Liver (tissue), 9 donors: ENCODE data around the gene LPP. TPM values are rescaled to one million over a fixed set of nuclear protein-coding genes. Genes with fewer than 3 reads are reported as not detected.

Experiments
- DNase-seq: peaks from one replicate; pipeline ENCODE4 v3.0.0-alpha.2; 2017; ENCODE audit warnings: low spot score
- H3K27ac ChIP-seq, 2 donors: one replicate each; pipeline ENCODE4 v1.7.0; 2013; ENCODE audit warnings: inconsistent platforms in 2 of 2, low read length in 2 of 2, control low read depth in 1 of 2, low read depth in 1 of 2, mild to moderate bottlenecking in 1 of 2
- H3K27me3 ChIP-seq, 4 donors: one replicate each; pipeline versions ENCODE4 v1.6.1 to v1.7.0; 2013; ENCODE audit warnings: low read length in 3 of 4, inconsistent platforms in 1 of 4, mild to moderate bottlenecking in 1 of 4, moderate library complexity in 1 of 4; ENCODE audit not compliant: control insufficient read depth in 4 of 4, insufficient read depth in 4 of 4
- H3K36me3 ChIP-seq, 4 donors: one replicate each; pipeline versions ENCODE4 v1.6.1 to v1.7.0; 2013; ENCODE audit warnings: low read length in 3 of 4, mild to moderate bottlenecking in 3 of 4, low read depth in 1 of 4, moderate library complexity in 1 of 4; ENCODE audit not compliant: control insufficient read depth in 4 of 4, insufficient read depth in 3 of 4
- H3K4me1 ChIP-seq, 4 donors: one replicate each; pipeline versions ENCODE4 v1.6.1 to v1.7.0; 2013; ENCODE audit warnings: low read length in 3 of 4, mild to moderate bottlenecking in 3 of 4, moderate library complexity in 1 of 4; ENCODE audit not compliant: control insufficient read depth in 4 of 4, insufficient read depth in 4 of 4
- H3K4me3 ChIP-seq, 3 donors: one replicate each; pipeline versions ENCODE4 v1.6.1 to v1.7.0; 2013; ENCODE audit warnings: low read length in 3 of 3, control low read depth in 1 of 3, low read depth in 1 of 3, mild to moderate bottlenecking in 1 of 3
- H3K9ac ChIP-seq, 2 donors: one replicate each; pipeline ENCODE4 v1.7.0; 2013; ENCODE audit warnings: low read length in 2 of 2, mild to moderate bottlenecking in 2 of 2, moderate library complexity in 2 of 2, control low read depth in 1 of 2, low read depth in 1 of 2
- H3K9me3 ChIP-seq, 4 donors: one replicate each; pipeline versions ENCODE4 v1.6.1 to v1.7.0; 2013; ENCODE audit warnings: low read length in 3 of 4; ENCODE audit not compliant: control insufficient read depth in 4 of 4
- EGR1 ChIP-seq, 2 donors: IDR thresholded peaks; 2 replicates each; pipeline ENCODE4 v1.6.1; 2016 to 2018; ENCODE audit warnings: antibody characterized with exemption in 2 of 2, low read depth in 2 of 2
- FOXA1 ChIP-seq: IDR thresholded peaks from 2 replicates; pipeline ENCODE4 v1.6.1; 2016; ENCODE audit warnings: antibody characterized with exemption
- FOXA2 ChIP-seq: IDR thresholded peaks from 2 replicates; pipeline ENCODE4 v1.6.1; 2016; ENCODE audit warnings: antibody characterized with exemption
- GABPA ChIP-seq, 2 donors: IDR thresholded peaks in 1 of 2; conservative IDR thresholded peaks in 1 of 2; 2 replicates each; pipeline ENCODE4 v1.6.1; 2016; ENCODE audit warnings: antibody characterized with exemption in 2 of 2, mild to moderate bottlenecking in 1 of 2, moderate library complexity in 1 of 2
- HNF4A ChIP-seq, 2 donors: conservative IDR thresholded peaks; 2 replicates each; pipeline ENCODE4 v1.6.1; 2016; ENCODE audit warnings: antibody characterized with exemption in 2 of 2, mild to moderate bottlenecking in 2 of 2
- HNF4G ChIP-seq: IDR thresholded peaks from 2 replicates; pipeline ENCODE4 v1.6.1; 2016; ENCODE audit warnings: antibody characterized with exemption
- NR2F2 ChIP-seq: IDR thresholded peaks from 2 replicates; pipeline ENCODE4 v1.6.1; 2016; ENCODE audit warnings: antibody characterized with exemption
- RAD21 ChIP-seq, 2 donors: IDR thresholded peaks; 2 replicates each; pipeline ENCODE4 v1.6.1; 2016; ENCODE audit warnings: antibody characterized with exemption in 2 of 2, mild to moderate bottlenecking in 2 of 2
- RXRA ChIP-seq, 2 donors: IDR thresholded peaks; 2 replicates each; pipeline ENCODE4 v1.6.1; 2017 to 2018; ENCODE audit warnings: antibody characterized with exemption in 2 of 2, mild to moderate bottlenecking in 1 of 2
- SP1 ChIP-seq: IDR thresholded peaks from 2 replicates; pipeline ENCODE4 v1.6.1; 2018; ENCODE audit warnings: antibody characterized with exemption, mild to moderate bottlenecking
- TAF1 ChIP-seq: conservative IDR thresholded peaks from 2 replicates; pipeline ENCODE4 v1.6.1; 2016; ENCODE audit warnings: antibody characterized with exemption, mild to moderate bottlenecking
- YY1 ChIP-seq: IDR thresholded peaks from 2 replicates; pipeline ENCODE4 v1.6.1; 2016; ENCODE audit warnings: antibody characterized with exemption, mild to moderate bottlenecking
- WGBS: extraction: QIAGEN DNeasy Blood & Tissue Kit; methylation state at CpG from one replicate; pipeline ENCODE4 v1.1.7; 2013; 5-methylcytosine and 5-hydroxymethylcytosine counted together
- polyA plus RNA-seq, 2 donors: library from polyadenylated mRNA; stranded (reverse) in 1 of 2; unstranded in 1 of 2; fragments of 200-250 nt in 1 of 2; fragments of >200 nt in 1 of 2; fragmentation: Nextera tagmentation in 1 of 2; extraction: Ambion mirVana in 1 of 2; gene quantifications; one replicate each; pipeline versions ENCODE4 v1.2.1 to v1.2.3, GENCODE V29; 2013 to 2015
- total RNA-seq, 2 donors: library from RNA; depleted of rRNA; stranded (reverse); fragments of >200 nt; gene quantifications; one replicate each; pipeline ENCODE4 v1.2.3, GENCODE V29; 2014
- TF ChIP-seq, protein P1 (sequence below): IDR thresholded peaks from 2 replicates; pipeline ENCODE4 v1.6.1; 2016; ENCODE audit warnings: antibody characterized with exemption
- TF ChIP-seq, protein P2 (sequence below): IDR thresholded peaks from 2 replicates; pipeline ENCODE4 v1.6.1; 2016; ENCODE audit warnings: antibody characterized with exemption, mild to moderate bottlenecking
- TF ChIP-seq, protein P3 (sequence below): IDR thresholded peaks from 2 replicates; pipeline ENCODE4 v1.6.1; 2016; ENCODE audit warnings: antibody characterized with exemption
- TF ChIP-seq, protein P4 (sequence below): IDR thresholded peaks from 2 replicates; pipeline ENCODE4 v1.6.1; 2016; ENCODE audit warnings: antibody characterized with exemption
- TF ChIP-seq, protein P5 (sequence below): fragments of 150-350 bp; IDR thresholded peaks from 2 replicates; pipeline ENCODE4 v1.5.1; 2017; ENCODE audit warnings: improper control_type of control experiment, low read depth, low read length; ENCODE audit not compliant: missing input control
- donor health status: healthy.
- donor health status: healthy.
- donor health status: healthy.
- donor health status: healthy.
- donor health status: healthy.

Gene LPP
- total and polyA plus RNA-seq, 4 donors, result 3.3 to 53.7 (median 28.2) TPM

DNA sequence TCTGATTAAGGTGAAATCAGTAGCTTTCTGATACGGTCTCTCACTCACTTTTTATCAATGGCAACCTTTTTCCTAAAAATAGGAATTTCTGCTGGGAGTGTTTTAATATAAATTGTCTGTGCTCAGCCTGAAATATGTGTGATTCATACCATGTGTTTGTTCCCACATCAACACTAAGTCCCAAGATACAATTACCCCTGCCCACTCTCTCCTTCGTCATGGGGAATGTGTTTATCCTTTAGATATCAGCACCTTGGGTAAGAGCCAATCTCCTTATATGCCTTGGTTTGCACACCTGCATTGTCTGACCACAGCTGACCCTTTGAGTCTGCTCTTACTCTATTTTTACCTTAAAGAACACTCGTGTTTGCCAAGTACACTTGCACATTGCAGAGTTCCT is 356.4 kb downstream of the LPP start:
- Histone ChIP-seq H3K27ac (no peak overlapping the region), H3K9ac (no peak overlapping the region), H3K36me3 (peaks cover 0 to 3% (median 0%) of the 10 kb centered on the region in 4 donors), H3K27me3 (no peaks in the 10 kb centered on the region), H3K4me3 (no peak overlapping the region), H3K9me3 (no peaks in the 10 kb centered on the region), H3K4me1 (peaks cover 4 to 16% (median 11%) of the 10 kb centered on the region in 4 donors)
- WGBS, result 89% methylated on average over 3 of the region's 3 CpGs
- no peak for DNase-seq
- TF ChIP-seq GABPA (IDR thresholded peaks at IDR 0.05 in 1 of 2, conservative IDR thresholded peaks at IDR 0.05 in 1 of 2), result no peak
- no peak for TF ChIP-seq RAD21 (IDR thresholded peaks at IDR 0.05)
- TF ChIP-seq, protein P1, sequence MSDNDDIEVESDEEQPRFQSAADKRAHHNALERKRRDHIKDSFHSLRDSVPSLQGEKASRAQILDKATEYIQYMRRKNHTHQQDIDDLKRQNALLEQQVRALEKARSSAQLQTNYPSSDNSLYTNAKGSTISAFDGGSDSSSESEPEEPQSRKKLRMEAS, result no peak
- no peak for TF ChIP-seq TAF1
- TF ChIP-seq YY1, result no peak
- TF ChIP-seq, protein P2, sequence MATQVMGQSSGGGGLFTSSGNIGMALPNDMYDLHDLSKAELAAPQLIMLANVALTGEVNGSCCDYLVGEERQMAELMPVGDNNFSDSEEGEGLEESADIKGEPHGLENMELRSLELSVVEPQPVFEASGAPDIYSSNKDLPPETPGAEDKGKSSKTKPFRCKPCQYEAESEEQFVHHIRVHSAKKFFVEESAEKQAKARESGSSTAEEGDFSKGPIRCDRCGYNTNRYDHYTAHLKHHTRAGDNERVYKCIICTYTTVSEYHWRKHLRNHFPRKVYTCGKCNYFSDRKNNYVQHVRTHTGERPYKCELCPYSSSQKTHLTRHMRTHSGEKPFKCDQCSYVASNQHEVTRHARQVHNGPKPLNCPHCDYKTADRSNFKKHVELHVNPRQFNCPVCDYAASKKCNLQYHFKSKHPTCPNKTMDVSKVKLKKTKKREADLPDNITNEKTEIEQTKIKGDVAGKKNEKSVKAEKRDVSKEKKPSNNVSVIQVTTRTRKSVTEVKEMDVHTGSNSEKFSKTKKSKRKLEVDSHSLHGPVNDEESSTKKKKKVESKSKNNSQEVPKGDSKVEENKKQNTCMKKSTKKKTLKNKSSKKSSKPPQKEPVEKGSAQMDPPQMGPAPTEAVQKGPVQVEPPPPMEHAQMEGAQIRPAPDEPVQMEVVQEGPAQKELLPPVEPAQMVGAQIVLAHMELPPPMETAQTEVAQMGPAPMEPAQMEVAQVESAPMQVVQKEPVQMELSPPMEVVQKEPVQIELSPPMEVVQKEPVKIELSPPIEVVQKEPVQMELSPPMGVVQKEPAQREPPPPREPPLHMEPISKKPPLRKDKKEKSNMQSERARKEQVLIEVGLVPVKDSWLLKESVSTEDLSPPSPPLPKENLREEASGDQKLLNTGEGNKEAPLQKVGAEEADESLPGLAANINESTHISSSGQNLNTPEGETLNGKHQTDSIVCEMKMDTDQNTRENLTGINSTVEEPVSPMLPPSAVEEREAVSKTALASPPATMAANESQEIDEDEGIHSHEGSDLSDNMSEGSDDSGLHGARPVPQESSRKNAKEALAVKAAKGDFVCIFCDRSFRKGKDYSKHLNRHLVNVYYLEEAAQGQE, result no peak
- TF ChIP-seq SP1, result no peak
- TF ChIP-seq, protein P3, sequence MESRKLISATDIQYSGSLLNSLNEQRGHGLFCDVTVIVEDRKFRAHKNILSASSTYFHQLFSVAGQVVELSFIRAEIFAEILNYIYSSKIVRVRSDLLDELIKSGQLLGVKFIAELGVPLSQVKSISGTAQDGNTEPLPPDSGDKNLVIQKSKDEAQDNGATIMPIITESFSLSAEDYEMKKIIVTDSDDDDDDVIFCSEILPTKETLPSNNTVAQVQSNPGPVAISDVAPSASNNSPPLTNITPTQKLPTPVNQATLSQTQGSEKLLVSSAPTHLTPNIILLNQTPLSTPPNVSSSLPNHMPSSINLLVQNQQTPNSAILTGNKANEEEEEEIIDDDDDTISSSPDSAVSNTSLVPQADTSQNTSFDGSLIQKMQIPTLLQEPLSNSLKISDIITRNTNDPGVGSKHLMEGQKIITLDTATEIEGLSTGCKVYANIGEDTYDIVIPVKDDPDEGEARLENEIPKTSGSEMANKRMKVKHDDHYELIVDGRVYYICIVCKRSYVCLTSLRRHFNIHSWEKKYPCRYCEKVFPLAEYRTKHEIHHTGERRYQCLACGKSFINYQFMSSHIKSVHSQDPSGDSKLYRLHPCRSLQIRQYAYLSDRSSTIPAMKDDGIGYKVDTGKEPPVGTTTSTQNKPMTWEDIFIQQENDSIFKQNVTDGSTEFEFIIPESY, result no peak
- no peak for TF ChIP-seq RXRA (IDR thresholded peaks at IDR 0.05)
- TF ChIP-seq HNF4G, result no peak
- TF ChIP-seq HNF4A (conservative IDR thresholded peaks at IDR 0.05), result no peak

DNA sequence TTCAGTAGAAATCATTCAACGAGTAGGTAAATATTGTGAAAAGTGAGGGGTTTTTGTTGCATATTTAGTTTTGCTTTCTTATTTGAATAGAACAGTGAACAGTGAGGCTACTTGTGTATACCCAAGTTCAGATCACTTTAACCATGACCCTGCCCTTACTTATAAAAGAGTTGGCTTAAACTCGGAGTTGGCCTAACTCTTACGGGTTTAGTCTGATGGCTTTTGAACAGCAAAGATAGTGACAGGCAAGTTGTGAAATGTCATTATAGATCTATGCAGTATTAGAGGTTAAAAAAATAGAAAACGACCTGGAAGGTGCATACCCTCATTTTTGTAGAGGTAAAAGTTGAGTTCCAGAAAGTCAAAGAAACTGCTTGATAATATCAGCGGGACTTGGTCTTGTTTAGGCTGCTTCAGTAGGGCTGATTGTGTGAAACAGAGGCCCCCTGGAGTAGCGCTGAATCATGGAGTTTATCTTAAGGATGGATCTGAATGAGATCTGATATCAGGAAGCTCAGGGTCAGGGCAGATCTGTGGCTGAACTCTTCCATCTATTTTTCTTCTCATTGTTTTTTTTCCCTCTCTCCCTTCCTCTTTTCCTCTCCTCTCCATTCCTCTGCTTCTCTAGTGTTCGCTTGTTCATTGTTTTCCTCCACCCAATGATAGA is 359.8 kb downstream of the LPP start:
- Histone ChIP-seq H3K4me1 (peaks cover 2 to 25% (median 11%) of the 10 kb centered on the region in 4 donors), H3K36me3 (peaks cover 0 to 3% (median 0%) of the 10 kb centered on the region in 4 donors), H3K9ac (peak overlapping the region in 1 of 2 donors; percentile 29), H3K9me3 (no peaks in the 10 kb centered on the region), H3K27me3 (no peaks in the 10 kb centered on the region), H3K4me3 (no peak overlapping the region), H3K27ac (peak overlapping the region; percentile 71 to 72)
- WGBS, result 45% methylated on average over 7 of the region's 7 CpGs
- no peak for DNase-seq
- TF ChIP-seq, protein P3, result no peak
- TF ChIP-seq, protein P4, sequence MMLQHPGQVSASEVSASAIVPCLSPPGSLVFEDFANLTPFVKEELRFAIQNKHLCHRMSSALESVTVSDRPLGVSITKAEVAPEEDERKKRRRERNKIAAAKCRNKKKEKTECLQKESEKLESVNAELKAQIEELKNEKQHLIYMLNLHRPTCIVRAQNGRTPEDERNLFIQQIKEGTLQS, result peak; percentile 13
- TF ChIP-seq NR2F2, result no peak
- TF ChIP-seq SP1, result peak; percentile 41
- no peak for TF ChIP-seq GABPA (IDR thresholded peaks at IDR 0.05 in 1 of 2, conservative IDR thresholded peaks at IDR 0.05 in 1 of 2)
- TF ChIP-seq FOXA1, result no peak
- TF ChIP-seq YY1, result peak; percentile 24
- TF ChIP-seq HNF4G, result peak; percentile 9
- TF ChIP-seq RAD21 (IDR thresholded peaks at IDR 0.05), result peak; percentile 46 to 54
- TF ChIP-seq, protein P2, result peak; percentile 27
- TF ChIP-seq EGR1 (IDR thresholded peaks at IDR 0.05; ENCODE audit: low read depth in 2 of 2), result no peak
- TF ChIP-seq RXRA (IDR thresholded peaks at IDR 0.05), result peak; percentile 73 to 86
- peak; percentile 19 for TF ChIP-seq FOXA2
- TF ChIP-seq HNF4A (conservative IDR thresholded peaks at IDR 0.05), result peak; percentile 62 to 75
- TF ChIP-seq, protein P5, sequence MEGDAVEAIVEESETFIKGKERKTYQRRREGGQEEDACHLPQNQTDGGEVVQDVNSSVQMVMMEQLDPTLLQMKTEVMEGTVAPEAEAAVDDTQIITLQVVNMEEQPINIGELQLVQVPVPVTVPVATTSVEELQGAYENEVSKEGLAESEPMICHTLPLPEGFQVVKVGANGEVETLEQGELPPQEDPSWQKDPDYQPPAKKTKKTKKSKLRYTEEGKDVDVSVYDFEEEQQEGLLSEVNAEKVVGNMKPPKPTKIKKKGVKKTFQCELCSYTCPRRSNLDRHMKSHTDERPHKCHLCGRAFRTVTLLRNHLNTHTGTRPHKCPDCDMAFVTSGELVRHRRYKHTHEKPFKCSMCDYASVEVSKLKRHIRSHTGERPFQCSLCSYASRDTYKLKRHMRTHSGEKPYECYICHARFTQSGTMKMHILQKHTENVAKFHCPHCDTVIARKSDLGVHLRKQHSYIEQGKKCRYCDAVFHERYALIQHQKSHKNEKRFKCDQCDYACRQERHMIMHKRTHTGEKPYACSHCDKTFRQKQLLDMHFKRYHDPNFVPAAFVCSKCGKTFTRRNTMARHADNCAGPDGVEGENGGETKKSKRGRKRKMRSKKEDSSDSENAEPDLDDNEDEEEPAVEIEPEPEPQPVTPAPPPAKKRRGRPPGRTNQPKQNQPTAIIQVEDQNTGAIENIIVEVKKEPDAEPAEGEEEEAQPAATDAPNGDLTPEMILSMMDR, result no peak
